K562 (cell line): Measurements from ENCODE around the gene TMED4. TPM values are rescaled to one million over a fixed set of nuclear protein-coding genes. Genes with fewer than 3 reads are reported as not detected.

Experiments
- CC2D1A ChIP-seq: fragments of 450-650 bp; IDR thresholded peaks from 2 replicates; pipeline ENCODE4 v1.6.1; 2017; ENCODE audit warnings: mild to moderate bottlenecking
- CEBPB ChIP-seq: fragments of 450-650 bp; IDR thresholded peaks from 2 replicates; pipeline ENCODE4 v1.6.1; 2016; ENCODE audit warnings: missing genetic modification characterization, missing compliant biosample characterization
- CTBP1 ChIP-seq: fragments of 450-650 bp; IDR thresholded peaks from 2 replicates; pipeline ENCODE4 v1.6.1; 2016; ENCODE audit warnings: borderline replicate concordance
- DIDO1 ChIP-seq: fragments of 450-650 bp; IDR thresholded peaks from 2 replicates; pipeline ENCODE4 v1.6.1; 2016; ENCODE audit warnings: low read depth, missing biosample characterization, missing genetic modification characterization
- EP300 ChIP-seq: IDR thresholded peaks from 2 replicates; pipeline ENCODE4 v1.6.1; 2012; ENCODE audit warnings: low read length, improper control_type of control experiment
- HNRNPH1 ChIP-seq: fragments of 200-400 bp; formaldehyde crosslinking; optimal IDR thresholded peaks from 2 replicates; pipeline ENCODE3; 2017; ENCODE audit warnings: low read depth, mild to moderate bottlenecking, low read length, moderate library complexity
- KLF16 ChIP-seq: IDR thresholded peaks from 2 replicates; pipeline ENCODE4 v1.6.1; 2016; ENCODE audit warnings: antibody characterized with exemption
- L3MBTL2 ChIP-seq: fragments of 450-650 bp; IDR thresholded peaks from 2 replicates; pipeline ENCODE4 v1.6.1; 2016; ENCODE audit warnings: mild to moderate bottlenecking, moderate library complexity
- MAFK ChIP-seq: IDR thresholded peaks from 2 replicates; pipeline ENCODE4 v1.6.1; 2011; ENCODE audit warnings: low read length, improper control_type of control experiment
- MLLT1 ChIP-seq, 2 experiments: fragments of 450-650 bp; IDR thresholded peaks; 2 replicates each; pipeline ENCODE4 v1.6.1; 2016
- MXI1 ChIP-seq: IDR thresholded peaks from 2 replicates; pipeline ENCODE4 v1.6.1; 2011; ENCODE audit warnings: low read depth, mild to moderate bottlenecking, improper control_type of control experiment, low read length
- POLR2AphosphoS2 ChIP-seq: IDR thresholded peaks from 2 replicates; pipeline ENCODE4 v1.6.1; 2012; ENCODE audit warnings: low read length, improper control_type of control experiment
- RBM17 ChIP-seq: fragments of 200-400 bp; formaldehyde crosslinking; IDR thresholded peaks from 2 replicates; pipeline ENCODE4 v1.6.1; 2017; ENCODE audit warnings: low read depth, mild to moderate bottlenecking, low read length, borderline replicate concordance
- SAP30 ChIP-seq: fragments of 200-600 bp; sonication (generic); IDR thresholded peaks from 2 replicates; pipeline ENCODE4 v1.6.1; 2012; ENCODE audit warnings: borderline replicate concordance, low read depth, mild to moderate bottlenecking, moderate library complexity, low read length, control low read depth, inconsistent platforms; ENCODE audit not compliant: insufficient read depth, poor library complexity, severe bottlenecking
- SMARCA4 ChIP-seq: fragments of 450-650 bp; IDR thresholded peaks from 2 replicates; pipeline ENCODE4 v1.6.1; 2016
- SRSF1 ChIP-seq: fragments of 200-400 bp; formaldehyde crosslinking; IDR thresholded peaks from 2 replicates; pipeline ENCODE4 v1.6.1; 2017; ENCODE audit warnings: mild to moderate bottlenecking, low read depth, low read length, moderate library complexity
- TEAD1 ChIP-seq, 2 experiments: fragments of 450-650 bp in 1 of 2; sonication (generic) in 1 of 2; formaldehyde crosslinking; IDR thresholded peaks; 2 replicates each; pipeline versions ENCODE4 v1.4.0 to v1.8.0; 2020 to 2022; ENCODE audit warnings: mild to moderate bottlenecking in 2 of 2, missing genetic modification reagents in 1 of 2
- TRIM28 ChIP-seq: fragments of 450-650 bp; IDR thresholded peaks from 2 replicates; pipeline ENCODE4 v1.6.1; 2017
- ZNF282 ChIP-seq: sonication (generic); formaldehyde crosslinking; IDR thresholded peaks from 2 replicates; pipeline ENCODE4 v1.8.1; 2023; ENCODE audit warnings: missing genetic modification reagents
- ZNF583 ChIP-seq: fragments of 250-450 bp; sonication (Bioruptor Pico); IDR thresholded peaks from 2 replicates; pipeline ENCODE4 v1.4.0; 2020
- ZNF695 ChIP-seq: fragments of 450-650 bp; formaldehyde crosslinking; IDR thresholded peaks from 2 replicates; pipeline ENCODE4 v1.4.0; 2020; ENCODE audit warnings: mild to moderate bottlenecking, moderate library complexity
- polyA plus RNA-seq, 8 experiments: library from polyadenylated mRNA; depleted of rRNA in 4 of 8; stranded (reverse) in 5 of 8; unstranded in 3 of 8; fragments of >200 nt; fragmentation: Nextera tagmentation in 2 of 8; fragmentation: Illumina TruSeq in 1 of 8; extraction: Ambion mirVana in 2 of 8; extraction: Trizol in 1 of 8; gene quantifications; 2 replicates each; pipeline versions ENCODE4 v1.2.1 to v1.2.3, GENCODE V29; 2011 to 2014; ENCODE audit warnings: inconsistent platforms in 1 of 8, missing spikeins in 1 of 8
- total RNA-seq, 7 experiments: library from RNA; depleted of rRNA in 6 of 7; stranded (reverse); fragments of >200 nt in 6 of 7; fragmentation: Illumina TruSeq in 2 of 7; extraction: Trizol in 2 of 7; gene quantifications; 2 replicates each; pipeline versions ENCODE4 v1.2.1 to v1.2.3, GENCODE V29; 2011 to 2021; ENCODE audit warnings: low replicate concordance in 1 of 7
- TF ChIP-seq, protein P1 (sequence below): IDR thresholded peaks from 3 replicates; pipeline ENCODE4 v1.6.1; 2011; ENCODE audit warnings: borderline replicate concordance, mild to moderate bottlenecking, moderate library complexity; ENCODE audit not compliant: insufficient read length; ENCODE audit errors: extremely low read depth

The TMED4 gene
- total and polyA plus RNA-seq, 9 of the 15 experiments (the other 6 are each of a cell fraction or from before 2014, with no cell fraction given) = 20.3 to 64.0 (median 42.1) TPM

- TF ChIP-seq SAP30 = no peak
- no peak for TF ChIP-seq ZNF695 (CRISPR knock-in tag)
- TF ChIP-seq MAFK = peak; percentile 79
- TF ChIP-seq SMARCA4 = peak; percentile 69
- no peak for TF ChIP-seq CC2D1A
- TF ChIP-seq HNRNPH1 = no peak
- no peak for TF ChIP-seq RBM17
- TF ChIP-seq, protein P1, sequence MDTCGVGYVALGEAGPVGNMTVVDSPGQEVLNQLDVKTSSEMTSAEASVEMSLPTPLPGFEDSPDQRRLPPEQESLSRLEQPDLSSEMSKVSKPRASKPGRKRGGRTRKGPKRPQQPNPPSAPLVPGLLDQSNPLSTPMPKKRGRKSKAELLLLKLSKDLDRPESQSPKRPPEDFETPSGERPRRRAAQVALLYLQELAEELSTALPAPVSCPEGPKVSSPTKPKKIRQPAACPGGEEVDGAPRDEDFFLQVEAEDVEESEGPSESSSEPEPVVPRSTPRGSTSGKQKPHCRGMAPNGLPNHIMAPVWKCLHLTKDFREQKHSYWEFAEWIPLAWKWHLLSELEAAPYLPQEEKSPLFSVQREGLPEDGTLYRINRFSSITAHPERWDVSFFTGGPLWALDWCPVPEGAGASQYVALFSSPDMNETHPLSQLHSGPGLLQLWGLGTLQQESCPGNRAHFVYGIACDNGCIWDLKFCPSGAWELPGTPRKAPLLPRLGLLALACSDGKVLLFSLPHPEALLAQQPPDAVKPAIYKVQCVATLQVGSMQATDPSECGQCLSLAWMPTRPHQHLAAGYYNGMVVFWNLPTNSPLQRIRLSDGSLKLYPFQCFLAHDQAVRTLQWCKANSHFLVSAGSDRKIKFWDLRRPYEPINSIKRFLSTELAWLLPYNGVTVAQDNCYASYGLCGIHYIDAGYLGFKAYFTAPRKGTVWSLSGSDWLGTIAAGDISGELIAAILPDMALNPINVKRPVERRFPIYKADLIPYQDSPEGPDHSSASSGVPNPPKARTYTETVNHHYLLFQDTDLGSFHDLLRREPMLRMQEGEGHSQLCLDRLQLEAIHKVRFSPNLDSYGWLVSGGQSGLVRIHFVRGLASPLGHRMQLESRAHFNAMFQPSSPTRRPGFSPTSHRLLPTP = no peak
- TF ChIP-seq POLR2AphosphoS2 = 0 out of 2 replicates have a peak, but pooled peaks have one; percentile 60
- TF ChIP-seq EP300 = peak; percentile 16; the same call in 1 of the 2 replicates
- TF ChIP-seq SRSF1 = no peak
- no peak for TF ChIP-seq MXI1
- no peak for TF ChIP-seq ZNF583 (CRISPR knock-in tag)
- no peak for TF ChIP-seq CEBPB (tag)
- no peak for TF ChIP-seq TEAD1 (CRISPR knock-in tag; IDR thresholded peaks at IDR 0.05)
- no peak for TF ChIP-seq ZNF282 (CRISPR knock-in tag)
- no peak for TF ChIP-seq DIDO1
- no peak for TF ChIP-seq L3MBTL2
- TF ChIP-seq KLF16 = no peak
- TF ChIP-seq TRIM28 = 0 out of 2 replicates have a peak, but pooled peaks have one; percentile 36
- no peak for TF ChIP-seq MLLT1 (IDR thresholded peaks at IDR 0.05)
- peak; percentile 81 for TF ChIP-seq CTBP1
These were observed 19.9 kb downstream of the TMED4 start (continued) for GRCh38 chr7:44561962-44562621.
